DMS 273 treated with DMSO at 0.1 percent for 48 hours (cell line): ENCODE measurements around the gene MAP3K6.
"Not testable (repeated sequence)": the region's sequence is repeated elsewhere in the genome, so short reads cannot be mapped to it uniquely, and the experiment has no call there.

Source experiments
- DNase-seq: peaks from one replicate; lab custom pipeline; 2025; lab: John Stamatoyannopoulos, UW

Gene MAP3K6

DNA sequence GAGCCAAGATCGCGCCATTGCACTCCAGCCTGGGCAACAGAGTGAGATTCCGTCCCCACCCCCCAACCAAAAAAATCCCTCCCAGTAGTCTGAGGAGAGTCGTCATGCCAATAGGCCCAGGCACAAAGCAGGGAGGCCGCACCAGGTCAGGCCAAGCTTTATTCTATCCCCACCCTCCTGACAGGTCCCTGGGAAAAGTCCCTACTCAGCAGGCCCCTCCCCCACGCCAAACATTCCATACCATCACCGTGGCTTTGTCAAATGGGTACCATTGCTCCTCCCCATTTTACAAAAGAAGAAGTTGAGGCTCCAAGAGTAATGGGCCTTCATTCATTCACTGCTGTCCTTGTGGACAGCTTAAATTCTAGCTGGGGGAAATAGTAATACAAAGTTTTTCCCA, 31.0 kb upstream of the MAP3K6 start:
- no peak for DNase-seq

DNA sequence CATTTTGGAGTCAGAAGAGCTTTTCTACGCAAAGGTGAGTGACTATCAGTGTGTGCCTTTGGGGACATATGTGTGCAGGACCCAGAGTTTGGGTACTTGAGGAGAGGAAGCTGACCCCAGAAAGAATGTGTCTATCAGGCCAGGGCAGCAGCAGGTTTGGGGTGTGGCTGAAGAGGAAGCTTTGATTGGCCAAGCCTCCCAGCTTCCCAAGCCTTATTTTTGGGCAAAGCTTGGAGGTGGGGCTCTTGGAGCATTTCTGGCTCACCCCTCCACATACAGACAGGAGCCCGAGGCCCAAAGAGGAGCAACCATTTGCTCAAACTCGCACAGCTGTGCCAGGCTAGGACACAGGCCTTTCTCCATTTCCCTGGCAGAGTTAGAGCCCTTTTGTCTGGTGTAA, 30.3 kb upstream of the MAP3K6 start:
- no peak for DNase-seq

DNA sequence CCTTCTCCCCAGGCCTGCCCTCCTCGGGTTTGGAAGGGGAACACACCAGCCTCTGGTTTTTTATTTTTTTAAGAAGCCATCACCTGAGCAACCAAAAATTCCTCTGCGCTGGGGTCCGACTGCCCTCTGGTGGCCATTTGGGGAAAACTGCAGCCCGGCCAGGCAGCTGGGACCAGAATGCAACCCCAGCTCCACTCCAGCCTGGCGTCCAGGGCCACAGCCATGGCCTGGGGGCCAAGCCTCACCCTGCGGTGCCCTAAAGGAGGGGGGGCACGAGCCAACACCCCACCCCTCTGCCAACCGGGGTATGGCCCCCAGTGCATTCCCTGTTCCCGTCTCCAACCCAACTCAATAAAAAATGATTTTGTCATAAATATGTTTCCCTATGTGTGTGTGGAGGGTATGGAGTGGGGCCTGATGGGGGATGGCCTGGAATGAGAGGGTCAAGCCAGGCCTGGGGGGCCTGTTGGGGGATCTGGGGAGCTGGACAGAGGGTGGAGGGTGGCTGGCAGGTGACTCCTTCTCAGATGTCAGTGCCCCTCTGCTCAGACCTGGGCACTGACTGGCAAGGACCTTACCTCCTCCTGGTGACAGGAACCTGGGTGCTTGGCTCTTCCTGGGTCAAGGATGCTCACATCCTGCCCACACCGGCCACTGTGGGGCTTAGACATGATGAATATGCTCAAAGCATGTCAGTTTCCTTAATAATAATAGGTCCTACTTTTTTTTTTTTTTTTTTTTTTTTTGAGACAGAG, 28.9 kb upstream of the MAP3K6 start:
- peak; percentile 48 for DNase-seq

DNA sequence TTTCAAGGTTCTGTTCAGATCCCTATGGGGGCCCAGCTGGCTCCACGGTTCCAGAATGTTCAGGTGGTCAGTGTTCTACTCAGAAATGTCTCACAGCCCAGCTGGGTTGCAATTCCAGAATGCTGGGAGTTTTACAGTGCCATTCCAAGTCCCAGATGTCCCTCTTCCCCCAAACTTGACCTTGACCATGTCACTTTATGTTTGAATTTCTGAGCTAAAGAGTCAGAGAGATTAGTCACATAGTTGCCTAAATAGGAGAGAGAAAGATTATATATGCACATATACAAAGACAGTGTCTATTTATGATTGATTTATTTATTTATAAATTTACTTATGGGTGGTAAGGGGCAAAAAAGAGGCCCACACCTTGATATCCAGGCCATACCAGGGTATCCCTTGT, 28.2 kb upstream of the MAP3K6 start:
- no peak for DNase-seq

DNA sequence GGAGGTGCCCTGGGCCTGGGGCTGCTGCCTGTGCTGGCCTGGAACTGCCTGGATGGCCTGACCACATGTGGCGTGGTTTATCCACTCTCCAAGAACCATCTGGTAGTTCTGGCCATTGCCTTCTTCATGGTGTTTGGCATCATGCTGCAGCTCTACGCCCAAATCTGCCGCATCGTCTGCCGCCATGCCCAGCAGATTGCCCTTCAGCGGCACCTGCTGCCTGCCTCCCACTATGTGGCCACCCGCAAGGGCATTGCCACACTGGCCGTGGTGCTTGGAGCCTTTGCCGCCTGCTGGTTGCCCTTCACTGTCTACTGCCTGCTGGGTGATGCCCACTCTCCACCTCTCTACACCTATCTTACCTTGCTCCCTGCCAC, 27.5 kb upstream of the MAP3K6 start:
- no peak for DNase-seq

DNA sequence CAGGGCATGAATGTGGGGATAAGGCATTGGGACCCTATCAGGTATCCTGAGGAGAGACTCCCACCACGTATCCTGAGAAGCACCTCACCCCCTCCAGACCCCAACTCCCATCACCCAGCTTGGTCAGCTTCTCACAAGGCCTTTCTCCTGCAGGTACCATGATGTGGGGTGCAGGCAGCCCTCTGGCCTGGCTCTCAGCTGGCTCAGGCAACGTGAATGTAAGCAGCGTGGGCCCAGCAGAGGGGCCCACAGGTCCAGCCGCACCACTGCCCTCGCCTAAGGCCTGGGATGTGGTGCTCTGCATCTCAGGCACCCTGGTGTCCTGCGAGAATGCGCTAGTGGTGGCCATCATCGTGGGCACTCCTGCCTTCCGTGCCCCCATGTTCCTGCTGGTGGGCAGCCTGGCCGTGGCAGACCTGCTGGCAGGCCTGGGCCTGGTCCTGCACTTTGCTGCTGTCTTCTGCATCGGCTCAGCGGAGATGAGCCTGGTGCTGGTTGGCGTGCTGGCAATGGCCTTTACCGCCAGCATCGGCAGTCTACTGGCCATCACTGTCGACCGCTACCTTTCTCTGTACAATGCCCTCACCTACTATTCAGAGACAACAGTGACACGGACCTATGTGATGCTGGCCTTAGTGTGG, 27.0 kb upstream of the MAP3K6 start:
- no peak for DNase-seq

DNA sequence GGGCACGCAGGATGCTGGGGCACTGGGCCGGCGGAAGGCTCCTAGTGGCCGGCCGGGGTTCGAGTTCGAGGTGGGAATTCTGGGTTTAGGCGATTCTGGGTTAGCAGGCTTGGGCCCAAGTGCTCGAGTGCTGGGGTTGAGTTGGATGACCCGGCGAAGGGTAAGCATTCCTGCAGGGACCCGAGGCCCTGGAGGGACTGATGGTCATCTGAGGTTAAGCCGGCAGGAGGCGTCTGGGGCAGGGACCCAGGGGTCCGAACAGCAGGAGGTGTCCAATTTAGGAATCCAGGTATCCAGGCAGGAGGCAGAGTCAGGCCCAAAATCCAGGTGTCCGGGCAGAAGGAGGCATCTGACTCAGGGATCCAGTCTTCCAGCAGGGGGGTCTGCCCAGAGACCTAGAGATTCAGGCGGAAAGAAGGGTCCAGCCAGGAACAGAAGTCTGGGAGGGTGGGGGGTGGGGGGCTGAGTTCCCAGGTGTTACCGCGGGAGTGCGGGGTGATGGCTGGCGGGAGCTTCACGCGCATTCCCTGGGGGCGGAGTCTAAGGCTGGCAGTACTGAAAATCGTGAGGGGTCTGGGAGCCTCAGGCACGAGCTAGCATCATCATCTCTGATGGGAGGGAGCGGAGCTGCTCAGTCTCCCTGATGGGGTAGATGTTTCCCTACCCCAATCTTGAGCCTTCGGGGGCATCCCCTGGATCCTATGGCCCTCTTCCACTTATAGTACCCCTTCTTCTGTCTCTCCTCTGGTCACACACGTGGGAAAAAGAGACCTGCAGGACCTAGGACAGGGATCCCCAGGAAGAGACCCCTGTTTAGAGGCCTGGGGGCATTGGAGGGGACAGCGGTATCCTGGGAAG, 26.2 kb upstream of the MAP3K6 start:
- no peak for DNase-seq

DNA sequence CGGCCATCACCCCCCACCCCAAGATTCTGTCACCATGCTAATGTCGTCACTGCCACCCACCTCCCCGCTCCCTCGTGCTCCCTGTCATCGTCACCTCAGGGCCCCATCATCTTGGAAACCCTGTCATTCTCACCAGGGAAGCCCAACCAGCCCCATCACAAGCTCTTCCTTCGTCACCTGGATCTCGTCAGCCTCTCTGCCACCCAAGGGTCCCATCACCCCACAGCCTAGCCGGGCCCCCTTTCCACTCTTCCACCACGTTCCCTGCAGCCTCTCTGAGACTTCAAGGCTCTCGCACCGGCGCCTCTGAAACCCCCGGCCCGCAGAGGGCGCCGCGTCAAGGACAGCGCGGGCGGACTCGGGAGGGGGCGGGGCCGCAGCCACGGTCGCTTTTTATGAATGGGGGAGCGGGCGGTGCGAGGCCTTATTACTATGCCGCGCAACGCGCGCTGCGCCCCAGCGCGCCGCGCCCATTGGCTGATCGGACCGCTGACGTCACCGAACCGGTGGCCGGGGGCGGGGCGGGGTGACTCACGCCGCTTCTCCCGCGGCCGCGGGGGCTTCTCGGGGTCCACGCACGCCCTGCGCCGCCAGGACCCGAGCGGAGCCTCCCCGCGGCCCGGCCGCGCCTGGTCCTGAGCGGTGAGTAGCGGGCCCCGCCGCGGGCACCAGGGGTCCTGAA, 25.5 kb upstream of the MAP3K6 start, which contains the start of gene GPR3:
Gene GPR3 (plus strand): TSS at position 527 of the 682 bp plus-strand sequence. CDS start 1,177 bp downstream, outside the sequence.
- peak; percentile 57 for DNase-seq

DNA sequence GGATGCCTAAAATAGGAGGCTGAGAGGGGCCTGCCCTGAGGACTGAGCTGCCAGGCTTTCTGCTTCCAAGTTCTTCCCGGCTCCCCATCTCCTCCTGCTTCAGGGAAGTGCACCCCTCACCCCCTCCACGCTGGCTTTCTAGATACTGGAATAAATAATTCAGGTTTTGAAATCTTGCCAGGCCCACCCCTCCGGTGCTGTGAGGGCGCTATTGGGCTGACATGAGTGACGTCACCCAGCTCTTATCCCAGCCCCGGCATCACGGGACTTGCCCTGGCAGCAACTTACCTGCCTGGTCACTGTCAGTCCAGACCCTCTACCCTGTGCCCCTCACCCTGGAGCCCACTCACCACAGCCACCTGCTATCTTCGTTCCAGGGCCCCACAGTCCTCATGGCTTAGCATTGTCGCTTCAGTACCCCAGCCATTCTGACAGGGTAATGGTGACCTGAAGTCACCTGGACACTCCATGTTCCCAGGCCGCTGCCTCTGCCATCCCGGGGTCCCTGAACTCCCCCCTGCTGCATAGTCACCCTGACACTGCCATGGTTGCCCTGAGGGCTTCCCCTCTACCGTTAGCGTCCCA, 24.8 kb upstream of the MAP3K6 start:
- DNase-seq, result no peak

DNA sequence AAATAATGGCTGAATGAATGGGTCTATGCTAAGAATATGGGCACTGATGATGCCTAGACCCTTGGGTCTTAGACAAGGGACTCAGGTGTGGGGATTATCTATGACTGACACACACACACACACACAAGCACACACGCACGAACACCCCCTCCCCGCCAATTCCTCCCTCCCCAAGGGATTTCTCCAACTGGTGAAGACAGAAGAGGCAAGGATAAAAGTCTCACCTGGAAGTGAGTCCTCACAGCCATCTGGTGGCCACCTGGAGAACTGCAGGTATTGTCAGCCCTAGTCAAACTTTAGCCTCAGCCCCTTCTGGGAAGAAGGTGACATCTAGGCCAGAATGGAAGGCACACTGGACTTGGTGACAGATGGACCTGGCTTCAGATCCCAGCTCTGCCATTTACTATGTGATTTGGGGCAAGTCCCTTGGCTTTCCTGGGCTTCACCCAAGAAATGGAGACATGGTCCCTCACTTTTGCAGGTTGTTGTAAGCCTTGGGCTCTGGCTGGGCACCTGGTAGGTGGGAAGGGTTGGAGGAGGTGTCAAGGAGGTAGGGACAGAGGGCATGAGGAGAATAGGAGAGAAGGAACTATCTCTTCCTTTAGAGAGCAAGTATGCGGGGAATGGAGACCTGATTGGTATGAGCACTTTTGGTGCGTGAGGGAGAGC, 21.7 kb upstream of the MAP3K6 start:
- DNase-seq, result no peak

DNA sequence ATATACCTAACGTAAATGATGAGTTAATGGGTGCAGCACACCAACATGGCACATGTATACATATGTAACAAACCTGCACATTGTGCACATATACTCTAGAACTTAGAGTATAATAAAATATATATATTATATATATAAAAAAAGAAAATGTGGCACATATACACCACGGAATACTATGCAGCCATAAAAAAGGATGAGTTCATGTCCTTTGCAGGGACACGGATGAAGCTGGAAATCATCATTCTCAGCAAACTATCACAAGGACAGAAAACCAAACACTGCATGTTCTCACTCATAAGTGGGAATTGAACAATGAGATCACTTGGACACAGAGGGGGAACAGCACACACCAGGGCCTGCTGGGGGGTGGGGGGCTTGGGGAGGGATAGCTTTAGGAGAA, 18.0 kb upstream of the MAP3K6 start:
- DNase-seq, result not testable (repeated sequence)

DNA sequence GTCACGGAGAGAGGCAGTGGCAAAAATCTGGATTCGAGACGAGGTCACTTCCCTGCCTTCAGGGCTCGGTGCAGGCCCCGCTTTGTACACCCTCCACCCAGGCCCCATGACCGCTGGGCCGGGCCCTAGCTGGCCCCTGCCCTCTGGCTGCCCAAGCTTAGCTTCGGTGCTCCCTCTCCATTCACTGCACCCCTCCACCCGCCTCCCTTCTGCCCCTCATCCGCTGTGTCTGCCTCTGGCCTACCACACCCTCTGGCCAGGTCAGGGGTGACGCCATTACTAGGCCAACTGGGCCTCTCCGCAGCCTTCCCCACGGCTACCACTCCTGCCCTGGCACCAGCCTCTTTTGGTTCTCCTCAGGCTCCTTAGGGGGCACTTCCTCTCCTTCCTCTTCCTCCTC, 16.9 kb upstream of the MAP3K6 start:
- DNase-seq, result no peak

DNA sequence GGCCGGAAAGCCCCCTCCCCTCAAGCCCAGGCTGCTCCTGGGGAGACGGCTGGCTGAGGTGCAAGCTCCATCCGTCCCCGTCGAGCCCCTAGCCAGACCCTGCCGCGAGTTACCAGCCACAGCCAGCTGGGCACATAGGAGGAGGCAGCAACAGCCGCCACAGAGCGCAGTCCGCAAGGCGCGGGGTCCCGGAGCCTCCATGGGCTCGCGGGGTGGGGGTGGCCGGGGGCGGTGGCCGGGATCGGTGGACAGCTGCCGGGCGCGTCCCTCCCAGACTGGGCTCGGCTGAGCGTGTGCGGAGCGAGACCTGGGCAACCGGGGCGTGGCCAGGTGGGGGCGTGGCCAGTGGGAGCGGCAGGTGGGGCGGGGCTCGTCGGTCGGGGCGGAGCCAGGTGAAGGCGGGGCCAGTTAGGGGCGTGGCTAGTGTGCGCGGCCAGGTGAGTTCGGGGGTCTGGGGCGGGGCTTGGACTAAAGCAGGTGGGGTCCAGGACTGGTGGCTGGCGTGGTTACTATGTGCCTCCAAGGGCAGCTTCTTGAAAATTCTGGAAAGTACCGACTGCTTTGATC, 16.4 kb upstream of the MAP3K6 start, which contains the start of gene CD164L2:
Gene CD164L2 (minus strand): TSS at position 295 of the 567 bp plus-strand sequence. CDS start 94 bp downstream, at position 201.
- no peak for DNase-seq

DNA sequence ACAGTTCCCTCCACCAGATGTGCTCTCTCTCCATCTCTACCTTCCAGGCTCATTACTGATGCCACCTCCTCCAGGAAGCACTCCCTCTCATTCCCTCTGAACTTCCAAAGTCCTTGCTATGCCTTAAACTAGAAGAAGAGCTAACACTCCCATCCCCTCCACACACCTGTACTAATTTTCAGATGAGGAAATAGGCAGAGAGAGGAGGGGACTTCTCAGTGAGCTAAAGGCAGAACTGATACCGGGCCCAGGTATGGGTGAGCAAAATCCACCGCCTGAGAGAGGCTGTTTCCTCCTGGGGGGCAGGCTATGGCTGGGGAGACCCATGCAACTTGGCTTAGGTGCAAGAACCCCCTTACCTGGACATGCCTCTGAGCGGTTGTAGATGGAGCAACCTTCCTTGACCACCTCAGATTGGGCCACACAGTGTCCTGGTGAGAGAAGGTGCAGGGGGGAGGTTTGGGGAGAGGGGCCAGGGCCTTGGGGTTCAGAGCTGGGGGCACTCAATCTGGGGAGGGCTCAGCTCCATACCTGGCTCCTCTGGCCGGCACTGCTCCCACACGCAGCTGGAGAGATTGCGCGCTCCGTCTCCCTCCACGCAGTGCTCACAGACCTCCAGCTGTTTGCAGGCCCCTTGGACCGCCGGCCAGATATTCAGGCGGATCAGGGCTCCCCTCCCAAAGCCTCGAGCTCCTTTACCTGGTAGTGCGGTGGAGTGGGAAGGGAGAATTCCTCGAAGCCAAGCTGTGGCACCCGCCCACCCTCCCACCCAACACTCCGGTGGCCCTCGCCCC, 15.4 kb upstream of the MAP3K6 start:
- DNase-seq, result no peak

DNA sequence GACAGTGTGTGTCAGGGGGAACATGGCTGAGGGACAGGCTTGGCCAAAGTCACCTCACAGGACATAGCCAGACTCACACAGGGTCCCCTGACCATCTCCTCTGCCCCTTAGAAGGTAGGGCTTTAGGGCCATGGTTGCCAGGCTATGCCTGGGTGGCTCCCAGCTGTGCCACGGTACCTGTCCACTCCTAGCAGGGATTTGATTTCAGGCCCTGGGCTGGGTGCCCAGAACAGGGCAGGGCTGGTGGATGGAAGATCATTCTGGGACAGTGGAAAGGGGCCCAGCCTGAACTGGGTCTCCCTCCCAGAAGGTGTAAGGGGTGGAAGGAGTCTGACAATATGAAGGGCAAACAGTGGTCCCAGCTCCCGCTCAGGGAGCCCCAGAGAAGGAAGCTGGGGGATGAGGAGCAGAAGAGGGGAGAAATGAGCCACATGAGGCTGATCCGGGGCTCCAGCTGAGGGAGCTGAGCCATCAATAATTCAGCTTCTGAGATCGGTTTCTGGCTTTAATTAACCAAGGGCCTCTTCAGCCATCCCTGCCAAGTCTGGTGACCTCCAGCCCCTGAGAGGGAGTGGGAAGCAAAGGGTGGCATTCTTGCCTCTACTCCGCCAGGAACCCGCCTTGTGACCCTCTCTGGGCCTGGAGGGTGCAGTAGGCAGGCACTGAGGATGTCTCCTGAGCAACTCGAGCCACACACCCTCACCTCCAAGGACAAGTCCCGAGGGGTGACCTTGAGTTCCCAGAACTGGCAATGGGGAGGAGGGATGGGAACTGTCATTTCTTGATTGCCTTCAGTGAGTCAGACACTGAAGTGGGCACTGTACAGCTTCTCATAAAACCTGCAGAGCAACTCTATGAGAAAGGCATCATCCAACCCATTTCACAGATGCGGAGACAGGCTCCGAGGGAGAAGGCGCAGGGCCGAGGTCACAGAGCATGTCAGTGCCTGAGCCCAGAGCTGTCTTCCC, 14.3 kb upstream of the MAP3K6 start:
- no peak for DNase-seq

DNA sequence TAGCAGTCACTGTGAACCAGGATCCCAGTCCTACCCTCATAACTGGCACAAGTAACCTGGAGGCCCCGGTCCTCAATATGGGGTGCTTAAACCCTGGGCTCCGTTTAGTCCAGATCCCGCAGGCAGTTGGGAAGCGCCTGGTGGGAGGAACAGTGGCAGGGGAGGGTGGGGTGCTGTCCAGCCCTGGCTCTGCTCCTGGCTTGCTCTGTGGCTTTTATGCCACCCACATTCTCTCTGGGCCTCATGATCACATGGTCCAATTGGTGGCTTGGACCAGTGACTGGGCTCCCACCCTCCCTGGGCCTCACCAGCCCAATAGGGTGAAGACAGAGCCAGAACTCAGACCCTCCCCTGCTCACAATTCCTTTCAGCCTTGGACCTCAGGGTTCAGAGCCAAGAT, 13.5 kb upstream of the MAP3K6 start:
- DNase-seq, result no peak

DNA sequence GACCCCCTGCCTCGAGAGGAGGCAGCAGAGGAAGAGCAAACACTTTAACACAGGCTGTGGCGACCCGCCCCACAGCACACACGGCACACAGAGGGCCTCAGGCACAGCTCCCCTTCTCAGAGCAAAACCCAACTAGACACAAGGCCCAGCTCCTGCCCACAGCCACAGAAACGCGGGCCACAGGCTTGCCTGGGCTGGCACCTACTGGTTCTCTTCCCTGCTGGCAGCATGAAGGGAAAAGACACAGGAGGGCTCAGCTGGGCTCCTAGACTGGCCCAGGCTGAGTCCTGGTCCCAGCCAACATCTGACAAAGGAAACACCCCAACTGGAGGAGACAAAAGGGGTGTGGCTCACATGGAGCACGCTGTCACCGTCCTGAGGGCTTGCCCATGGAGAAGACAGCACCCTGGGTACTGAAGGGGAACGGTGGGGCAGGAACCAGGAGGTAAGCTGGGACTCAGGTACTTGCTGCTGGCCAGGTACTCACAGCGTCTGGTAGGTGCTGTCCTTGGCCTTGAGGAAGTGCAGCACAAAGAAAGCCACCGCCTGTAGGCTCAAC, 12.9 kb upstream of the MAP3K6 start:
- no peak for DNase-seq

DNA sequence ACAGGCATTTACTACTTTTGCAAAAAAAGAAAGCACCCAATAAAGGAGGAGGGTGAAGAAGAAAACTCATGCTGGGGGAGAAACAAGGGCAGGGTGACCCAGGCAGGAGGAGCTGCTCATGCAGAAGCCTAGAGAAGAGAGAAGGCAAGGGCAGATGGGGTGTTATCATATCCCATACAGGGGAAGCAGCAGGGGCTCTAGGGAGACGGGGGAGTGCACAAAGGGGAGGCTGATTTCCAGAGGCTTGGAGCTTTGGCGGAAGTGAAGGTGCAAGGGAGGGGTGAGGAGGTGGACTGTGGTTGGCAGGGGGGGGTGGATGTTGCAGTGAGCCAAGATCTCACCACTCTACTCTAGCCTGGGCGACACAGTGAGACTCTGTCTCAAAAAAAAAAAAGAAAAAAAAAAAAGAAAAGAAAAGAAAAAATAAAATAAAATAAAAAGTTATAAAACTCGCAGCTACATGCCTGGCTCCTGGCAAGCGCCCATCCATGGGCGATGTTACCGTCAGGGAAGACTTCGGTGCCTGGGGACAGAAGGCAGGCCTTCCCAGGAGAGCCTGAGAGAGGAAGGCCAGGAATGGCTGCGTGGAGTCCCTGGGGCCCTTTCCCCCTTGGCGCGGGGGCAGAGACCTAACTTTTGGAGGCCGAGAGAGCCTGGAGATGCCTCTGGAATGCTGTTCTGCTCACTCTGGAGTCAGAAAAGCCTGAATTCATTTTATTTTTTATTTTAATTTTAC, 11.2 kb upstream of the MAP3K6 start:
- no peak for DNase-seq
